HG02798 (cell line): ENCODE measurements around the gene FARP2.

Experiments
- ATAC-seq: cut with Tn5 transposase; IDR thresholded peaks from one replicate; pipeline ENCODE4 v1.9.1; 2021; ENCODE audit warnings: mild to moderate bottlenecking; ENCODE audit not compliant: unreplicated experiment, poor library complexity

FARP2 gene

GRCh38 chr2:241482126-241482955 is 126.3 kb downstream of the FARP2 start:
- no peak for ATAC-seq

GRCh38 chr2:241483305-241483704 is 127.2 kb downstream of the FARP2 start:
- no peak for ATAC-seq

- no peak for ATAC-seq
Measured at GRCh38 chr2:241485172-241485911, 129.3 kb downstream of the FARP2 start.

- ATAC-seq, result no peak
Measured at GRCh38 chr2:241489088-241489487, 133.0 kb downstream of the FARP2 start.

- no peak for ATAC-seq
Measured at GRCh38 chr2:241489733-241490680, 133.9 kb downstream of the FARP2 start.

- no peak for ATAC-seq
Measured at GRCh38 chr2:241490825-241491506, 134.9 kb downstream of the FARP2 start.

- ATAC-seq, result no peak
Measured at GRCh38 chr2:241491549-241492173, 135.6 kb downstream of the FARP2 start.

- no peak for ATAC-seq
Measured at GRCh38 chr2:241492174-241492565, 136.1 kb downstream of the FARP2 start.

GRCh38 chr2:241493092-241493491 is 137.0 kb downstream of the FARP2 start:
- no peak for ATAC-seq

- no peak for ATAC-seq
Measured at GRCh38 chr2:241494311-241494908, 138.3 kb downstream of the FARP2 start.

- ATAC-seq, result no peak
Measured at GRCh38 chr2:241495172-241496002, 139.3 kb downstream of the FARP2 start.

GRCh38 chr2:241496003-241496707 is 140.1 kb downstream of the FARP2 start:
- ATAC-seq, result no peak

- ATAC-seq, result no peak
Measured at GRCh38 chr2:241496904-241497877, 141.1 kb downstream of the FARP2 start.

- ATAC-seq, result no peak
Measured at GRCh38 chr2:241498115-241499070, 142.3 kb downstream of the FARP2 start.

GRCh38 chr2:241499146-241499965 is 143.3 kb downstream of the FARP2 start:
- ATAC-seq, result no peak
